ENCODE data around the gene PRR20G.

- no peak for TF ChIP-seq CTCF (IDR thresholded peaks at IDR 0.05)
- TF ChIP-seq POLR2A (IDR thresholded peaks at IDR 0.05), result no peak
- TF ChIP-seq POLR2AphosphoS5 (IDR thresholded peaks at IDR 0.05), result no peak
Measured at GRCh38 chr3:127256138-127256537, 31.7 kb downstream of the PRR20G start.
